Keratinocyte (primary cell): ENCODE data around the gene KRTAP10-8. TPM values are rescaled to one million over a fixed set of nuclear protein-coding genes. Genes with fewer than 3 reads are reported as not detected.

Source experiments
- DNase-seq: peaks from one replicate; pipeline ENCODE4 v3.0.0-alpha.2; 2011; ENCODE audit warnings: low read depth, missing footprints, low spot score
- FAIRE-seq: peaks from 2 replicates; lab custom pipeline; 2011; peaks lifted over from hg19 to GRCh38; lab: Jason Lieb, UNC
- H2AFZ ChIP-seq: 2 replicates; pipeline ENCODE4 v1.6.0; 2012; ENCODE audit warnings: low read length, control low read depth, inconsistent platforms; ENCODE audit not compliant: control insufficient read depth
- H3K27ac ChIP-seq: 2 replicates; pipeline ENCODE4 v1.5.1; 2011; ENCODE audit warnings: low read length; ENCODE audit not compliant: control insufficient read depth, insufficient read depth
- H3K27me3 ChIP-seq: 3 replicates; pipeline ENCODE4 v1.6.0; 2011; ENCODE audit warnings: low read length; ENCODE audit not compliant: control insufficient read depth, insufficient read depth; ENCODE audit errors: extremely low read depth
- H3K36me3 ChIP-seq, 2 experiments: 2 replicates in 1 of 2; 3 replicates in 1 of 2; pipeline ENCODE4 v1.5.1; 2011; ENCODE audit warnings: low read length in 2 of 2, mild to moderate bottlenecking in 1 of 2; ENCODE audit not compliant: control insufficient read depth in 2 of 2, insufficient read depth in 2 of 2; ENCODE audit errors: extremely low read depth in 1 of 2
- H3K4me1 ChIP-seq: 3 replicates; pipeline ENCODE4 v1.5.1; 2011; ENCODE audit warnings: low read length; ENCODE audit not compliant: control insufficient read depth, insufficient read depth; ENCODE audit errors: extremely low read depth
- H3K4me2 ChIP-seq: 3 replicates; pipeline ENCODE4 v1.6.0; 2011; ENCODE audit warnings: low read depth, low read length; ENCODE audit not compliant: control insufficient read depth, insufficient read depth; ENCODE audit errors: extremely low read depth
- H3K4me3 ChIP-seq, 3 experiments: fragments of 200-600 bp in 1 of 3; sonication (generic) in 1 of 3; 2 replicates in 2 of 3; 3 replicates in 1 of 3; pipeline ENCODE4 v1.5.1; 2011 to 2016; ENCODE audit warnings: low read length in 3 of 3, mild to moderate bottlenecking in 3 of 3, control low read depth in 2 of 3, inconsistent platforms in 1 of 3, low read depth in 1 of 3, mixed read lengths in 1 of 3, mixed run types in 1 of 3, moderate library complexity in 1 of 3; ENCODE audit not compliant: control insufficient read depth in 2 of 3, insufficient read depth in 2 of 3; ENCODE audit errors: extremely low read depth in 1 of 3
- H3K79me2 ChIP-seq: 2 replicates; pipeline ENCODE4 v1.6.0; 2012; ENCODE audit warnings: low read length; ENCODE audit not compliant: control insufficient read depth, insufficient read depth
- H3K9ac ChIP-seq: 3 replicates; pipeline ENCODE4 v1.6.0; 2011; ENCODE audit warnings: low read length; ENCODE audit not compliant: control insufficient read depth, insufficient read depth; ENCODE audit errors: extremely low read depth
- H3K9me1 ChIP-seq: 3 replicates; pipeline ENCODE4 v1.6.0; 2011; ENCODE audit warnings: low read length; ENCODE audit not compliant: control insufficient read depth, insufficient read depth; ENCODE audit errors: extremely low read depth
- H3K9me3 ChIP-seq: 2 replicates; pipeline ENCODE4 v1.5.1; 2012; ENCODE audit warnings: low read depth, low read length; ENCODE audit not compliant: control insufficient read depth
- H4K20me1 ChIP-seq: 3 replicates; pipeline ENCODE4 v1.6.0; 2011; ENCODE audit warnings: low read length; ENCODE audit not compliant: control insufficient read depth, insufficient read depth; ENCODE audit errors: extremely low read depth
- EZH2 ChIP-seq: IDR thresholded peaks from one replicate; pipeline ENCODE4 v1.6.1; 2012; ENCODE audit warnings: inconsistent platforms, mild to moderate bottlenecking, low read length, moderate library complexity
- dilution Hi-C: fragments of 300-500 bp; cut with MboI; formaldehyde crosslinking; loops from one replicate; pipeline ENCODE4 v1.7.0; 2020; ENCODE audit warnings: low sequenced_read_pairs; ENCODE audit not compliant: extremely low pct_ligation_motif_present
- polyA plus RNA-seq, 5 experiments: library from polyadenylated mRNA; depleted of rRNA in 3 of 5; stranded (reverse) in 3 of 5; stranded (forward) in 1 of 5; unstranded in 1 of 5; fragments of >200 nt; gene quantifications; 1 replicate in 1 of 5; 2 replicates in 3 of 5; 3 replicates in 1 of 5; pipeline versions ENCODE4 v1.2.1 to v1.2.3, GENCODE V29; 2011 to 2012; ENCODE audit warnings: missing spikeins in 2 of 5, low read depth in 1 of 5, low replicate concordance in 1 of 5
- TF ChIP-seq, protein P1 (sequence below), 3 experiments: IDR thresholded peaks in 1 of 3; conservative IDR thresholded peaks in 1 of 3; optimal IDR thresholded peaks in 1 of 3; 2 replicates in 2 of 3; 3 replicates in 1 of 3; pipeline versions ENCODE3 to v1.5.1; 2011; ENCODE audit warnings: low read length in 3 of 3, mild to moderate bottlenecking in 3 of 3, moderate library complexity in 2 of 3, control low read depth in 1 of 3, inconsistent platforms in 1 of 3; ENCODE audit not compliant: insufficient read depth in 2 of 3; ENCODE audit errors: extremely low read depth in 1 of 3

KRTAP10-8 gene
- polyA plus RNA-seq, 1 donor (not counting 4 experiments of a cell fraction or from before 2014, with no cell fraction given) = not detected

DNA sequence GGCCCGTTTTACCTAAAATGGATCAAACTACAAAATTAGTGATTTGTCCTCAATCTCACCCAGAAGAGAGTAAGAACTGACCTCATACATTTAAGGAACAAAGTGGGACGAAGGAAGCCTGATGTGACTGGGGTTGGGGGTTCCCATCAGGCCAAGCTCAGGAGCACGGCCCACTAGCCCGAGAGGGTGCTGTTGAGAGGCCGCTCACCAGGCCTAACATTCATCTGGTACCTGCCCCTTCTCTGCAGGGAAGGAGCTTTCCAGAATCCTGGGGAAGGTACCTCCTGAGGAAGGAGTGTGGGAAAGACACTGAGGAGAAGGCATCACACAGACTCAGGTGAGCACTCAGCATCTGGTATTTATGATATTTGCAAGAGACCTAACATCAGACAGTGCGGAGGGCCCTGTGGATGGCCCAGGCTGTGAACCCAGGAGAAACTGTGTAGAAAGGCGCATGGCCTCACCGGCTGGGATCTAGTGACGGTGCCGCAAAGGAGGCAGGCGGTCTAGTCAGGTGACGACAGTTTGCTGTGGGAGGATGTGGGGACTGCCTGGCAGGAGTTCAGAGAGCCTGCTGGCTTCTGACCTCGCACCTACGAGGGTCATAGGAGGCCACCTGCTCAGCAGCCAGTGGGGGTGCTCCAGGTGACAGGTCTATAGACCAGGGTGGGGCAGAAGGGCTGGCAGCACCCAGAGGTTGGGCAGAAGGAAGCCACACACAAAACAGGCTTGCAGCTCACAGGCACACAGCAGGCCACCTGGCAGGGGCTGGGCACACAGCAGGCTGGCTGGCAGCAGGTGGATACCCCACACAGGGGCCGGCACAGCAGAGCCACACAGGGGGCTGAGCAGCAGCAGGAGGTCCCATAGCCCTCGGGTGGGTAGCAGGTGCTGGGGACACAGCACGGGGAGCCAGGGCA lies 42.0 kb downstream of the KRTAP10-8 start:
- Histone ChIP-seq H3K79me2 (no peaks in the 10 kb centered on the region), H3K4me1 (no peaks in the 10 kb centered on the region), H3K4me2 (no peak overlapping the region), H2AFZ (no peak overlapping the region), H3K4me3 (no peak overlapping the region), H3K27ac (no peak overlapping the region), H3K27me3 (no peaks in the 10 kb centered on the region), H3K36me3 (no peaks in the 10 kb centered on the region), H3K9ac (no peak overlapping the region), H4K20me1 (no peaks in the 10 kb centered on the region), H3K9me3 (no peaks in the 10 kb centered on the region), H3K9me1 (no peaks in the 10 kb centered on the region)
- FAIRE-seq (no peak), DNase-seq (no peak)
- TF ChIP-seq EZH2 = no peak
- TF ChIP-seq, protein P1, sequence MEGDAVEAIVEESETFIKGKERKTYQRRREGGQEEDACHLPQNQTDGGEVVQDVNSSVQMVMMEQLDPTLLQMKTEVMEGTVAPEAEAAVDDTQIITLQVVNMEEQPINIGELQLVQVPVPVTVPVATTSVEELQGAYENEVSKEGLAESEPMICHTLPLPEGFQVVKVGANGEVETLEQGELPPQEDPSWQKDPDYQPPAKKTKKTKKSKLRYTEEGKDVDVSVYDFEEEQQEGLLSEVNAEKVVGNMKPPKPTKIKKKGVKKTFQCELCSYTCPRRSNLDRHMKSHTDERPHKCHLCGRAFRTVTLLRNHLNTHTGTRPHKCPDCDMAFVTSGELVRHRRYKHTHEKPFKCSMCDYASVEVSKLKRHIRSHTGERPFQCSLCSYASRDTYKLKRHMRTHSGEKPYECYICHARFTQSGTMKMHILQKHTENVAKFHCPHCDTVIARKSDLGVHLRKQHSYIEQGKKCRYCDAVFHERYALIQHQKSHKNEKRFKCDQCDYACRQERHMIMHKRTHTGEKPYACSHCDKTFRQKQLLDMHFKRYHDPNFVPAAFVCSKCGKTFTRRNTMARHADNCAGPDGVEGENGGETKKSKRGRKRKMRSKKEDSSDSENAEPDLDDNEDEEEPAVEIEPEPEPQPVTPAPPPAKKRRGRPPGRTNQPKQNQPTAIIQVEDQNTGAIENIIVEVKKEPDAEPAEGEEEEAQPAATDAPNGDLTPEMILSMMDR (optimal IDR thresholded peaks at IDR 0.05 in 1 of 3, IDR thresholded peaks at IDR 0.05 in 1 of 3, conservative IDR thresholded peaks at IDR 0.05 in 1 of 3; ENCODE audit: extremely low read depth in 1 of 3, insufficient read depth in 2 of 3, low read length in 3 of 3) = no peak
- dilution Hi-C loops = no loop called here

GRCh38 chr21:44654576-44655175 lies 42.8 kb downstream of the KRTAP10-8 start, which contains the start of gene KRTAP12-4:
TSS of gene KRTAP12-4 (minus strand) at chr21:44654659. CDS start at chr21:44654614, 45 bp downstream.
- Histone ChIP-seq H3K9ac (no peak within 1 kb of the TSS), H3K79me2 (no peaks in the 10 kb centered on the region), H3K4me3 (no peak within 1 kb of the TSS), H3K36me3 (no peaks in the 10 kb centered on the region), H3K27ac (no peak within 1 kb of the TSS), H3K4me2 (no peak within 1 kb of the TSS), H3K9me3 (no peaks in the 10 kb centered on the region), H3K9me1 (no peaks in the 10 kb centered on the region), H2AFZ (no peak within 1 kb of the TSS), H3K4me1 (no peaks in the 10 kb centered on the region), H4K20me1 (no peaks in the 10 kb centered on the region), H3K27me3 (no peaks in the 10 kb centered on the region)
- FAIRE-seq = no peak
- no peak for DNase-seq
- no peak for TF ChIP-seq EZH2
- TF ChIP-seq, protein P1 (optimal IDR thresholded peaks at IDR 0.05 in 1 of 3, IDR thresholded peaks at IDR 0.05 in 1 of 3, conservative IDR thresholded peaks at IDR 0.05 in 1 of 3; ENCODE audit: extremely low read depth in 1 of 3, insufficient read depth in 2 of 3, low read length in 3 of 3) = no peak
- dilution Hi-C loops = no loop called here
